Inflammatory macrophage treated with lipopolysaccharide for 1 hour (primary cell): ENCODE data around the gene BIRC3.

Experiments used
- DNase-seq, 2 donors: peaks; one replicate each; pipeline ENCODE4 v3.0.0-alpha.2; 2020 to 2022

BIRC3 gene

DNA sequence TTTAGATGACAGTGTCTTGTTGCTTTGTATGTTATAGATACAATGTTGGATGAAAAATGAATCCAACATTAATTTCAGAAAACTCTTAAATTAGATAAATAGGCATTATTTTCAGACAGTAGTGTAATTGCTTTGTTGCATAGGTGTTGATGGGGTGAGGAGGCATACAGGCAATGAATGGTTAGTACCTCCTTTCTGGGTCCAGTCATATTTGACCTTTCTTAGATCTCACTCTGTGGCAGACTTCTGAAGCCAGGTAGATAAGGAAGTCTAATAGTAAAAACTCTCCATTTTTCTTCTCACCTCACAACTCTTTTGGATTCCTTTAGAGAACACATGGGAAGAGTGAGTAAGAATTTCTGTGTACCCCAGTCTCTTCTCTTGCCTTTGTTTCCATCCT lies 61.5 kb downstream of the BIRC3 start:
- no peak for DNase-seq

DNA sequence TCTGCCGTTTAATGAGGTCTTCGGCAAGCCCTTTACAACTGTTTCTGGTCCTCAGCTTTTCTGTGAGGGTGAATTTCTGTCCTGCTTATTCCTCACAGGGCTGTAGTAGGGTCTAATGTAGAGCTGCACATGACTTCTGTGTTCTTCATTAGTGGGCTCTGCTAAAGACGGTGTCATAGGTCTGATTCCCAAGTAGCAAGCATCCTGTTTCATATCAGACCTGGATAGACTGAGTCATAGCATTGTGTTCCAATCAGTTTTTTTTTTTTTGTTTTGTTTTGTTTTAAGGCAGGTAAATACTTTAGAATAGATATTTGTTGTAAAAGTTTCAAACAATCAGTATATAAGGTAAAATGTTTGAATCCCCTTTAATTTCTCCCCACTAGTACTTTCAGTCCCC lies 65.1 kb downstream of the BIRC3 start:
- no peak for DNase-seq

DNA sequence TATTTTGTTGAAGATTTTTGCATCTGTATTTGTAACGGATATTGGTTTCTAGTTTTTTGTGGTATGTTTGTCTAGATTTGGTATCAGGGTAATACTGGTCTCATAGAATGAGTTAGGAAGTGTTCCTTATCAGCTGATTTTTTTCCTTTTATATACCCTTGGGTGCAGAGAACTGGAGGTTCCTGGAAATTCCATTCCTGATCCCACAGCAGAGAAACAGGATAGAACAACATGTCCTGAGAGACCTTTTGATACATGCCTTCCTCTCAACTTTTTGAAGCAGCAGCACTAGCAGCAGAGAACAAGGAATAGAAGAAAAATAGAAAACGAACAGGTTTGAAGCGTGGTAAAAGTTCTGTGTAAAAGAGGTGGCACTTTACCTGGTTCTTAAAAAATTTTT lies 66.6 kb downstream of the BIRC3 start:
- DNase-seq: no peak

DNA sequence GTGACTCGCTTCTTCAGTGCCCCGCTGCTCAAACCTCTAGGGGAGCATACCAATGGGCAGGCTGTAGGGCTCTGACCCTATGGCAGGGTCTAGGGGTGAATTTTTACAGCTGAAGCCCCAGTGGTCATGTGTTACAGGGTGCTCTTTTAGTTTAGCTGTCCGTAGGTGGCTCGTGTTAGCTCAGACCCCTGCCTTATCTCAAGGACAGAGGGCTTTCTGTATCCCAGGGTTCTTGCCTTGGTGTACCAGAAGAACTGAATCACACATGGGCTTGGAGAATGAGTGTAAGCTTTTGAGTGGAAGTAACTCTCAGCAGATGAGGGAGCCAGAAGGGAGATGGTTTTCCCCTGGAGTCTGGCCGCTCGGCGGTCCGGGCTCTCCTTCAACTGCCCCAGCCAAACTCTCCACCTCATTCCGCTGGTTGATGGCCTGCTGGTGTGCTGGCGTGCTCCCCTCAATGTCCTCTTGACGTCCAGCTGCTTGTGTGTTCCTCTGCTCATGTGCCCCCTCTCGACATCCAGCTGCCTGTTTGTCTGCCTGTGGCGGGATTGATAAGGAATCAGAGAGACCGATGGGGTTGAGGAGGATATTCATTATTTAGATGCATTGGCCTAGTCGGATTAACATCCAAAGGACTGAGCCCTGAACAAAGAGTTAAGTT lies 67.3 kb downstream of the BIRC3 start:
- DNase-seq: no peak

DNA sequence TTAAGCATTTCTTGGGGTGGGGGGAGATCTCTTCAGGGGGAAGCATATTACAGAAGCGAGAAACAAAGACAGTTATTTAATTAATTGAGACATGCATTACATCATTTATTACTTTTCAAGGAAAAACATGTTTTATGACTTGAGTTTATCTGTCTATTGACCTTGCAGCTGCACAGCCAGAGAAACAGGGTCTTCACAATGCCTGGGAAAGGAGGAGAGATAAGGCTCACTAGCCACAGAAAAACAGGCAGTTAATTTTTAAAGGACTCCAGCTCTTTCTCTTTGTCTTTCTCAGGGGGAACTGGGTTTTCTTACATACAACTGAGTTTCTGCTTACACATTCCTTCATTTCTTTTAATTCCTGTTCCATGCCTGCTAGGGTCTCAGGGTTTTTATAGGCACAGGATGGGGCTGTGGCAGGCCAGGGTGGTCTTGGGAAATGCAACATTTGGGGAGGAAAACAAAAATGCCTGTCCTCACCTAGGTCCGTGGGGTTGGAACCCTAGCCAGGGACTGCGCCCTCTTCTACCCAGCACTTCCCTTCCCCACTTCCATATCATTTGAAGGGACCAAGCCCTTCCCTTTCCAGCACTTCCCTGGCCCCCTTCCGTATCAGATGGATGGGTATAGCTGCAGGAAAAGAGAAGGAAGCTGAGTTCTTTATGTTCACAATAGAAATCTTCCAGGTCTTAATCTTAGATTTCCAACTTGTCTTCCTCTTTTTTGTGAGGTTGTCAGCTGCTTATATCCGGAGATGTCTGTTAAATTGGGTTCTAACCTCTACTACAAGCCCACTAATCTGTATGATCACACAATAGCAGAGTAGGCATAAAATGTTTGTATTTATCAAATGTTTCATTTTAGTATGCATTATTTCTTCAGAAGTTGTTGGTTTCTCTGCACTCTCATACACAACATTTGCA lies 68.1 kb downstream of the BIRC3 start:
- no peak for DNase-seq

DNA sequence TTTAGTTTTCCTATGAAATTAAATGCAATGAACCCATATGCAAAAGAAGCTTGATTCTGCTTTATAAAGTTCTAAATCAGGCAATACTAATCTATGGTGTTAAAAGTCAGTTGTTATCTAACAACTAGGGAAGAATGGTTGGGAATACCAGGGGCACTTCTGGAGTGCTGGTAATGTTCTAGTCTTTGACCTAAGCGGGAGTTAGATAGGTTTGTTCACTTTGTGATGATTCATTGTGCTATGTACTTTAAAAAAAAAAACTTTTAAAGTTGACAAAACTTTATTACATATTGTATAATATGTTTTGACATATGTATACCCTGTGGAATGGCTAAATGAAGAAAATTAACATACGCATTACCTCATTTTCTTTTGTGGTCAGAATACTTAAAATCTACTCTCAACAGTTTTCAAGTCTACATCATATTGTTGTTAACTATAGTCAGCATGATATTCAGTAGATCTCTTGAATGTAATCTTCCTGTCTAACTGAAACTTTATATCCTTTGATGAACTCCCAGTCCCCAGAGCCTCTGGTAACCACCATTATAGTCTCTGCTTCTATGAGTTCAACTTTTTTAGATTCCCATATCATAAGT lies 69.0 kb downstream of the BIRC3 start:
- no peak for DNase-seq

DNA sequence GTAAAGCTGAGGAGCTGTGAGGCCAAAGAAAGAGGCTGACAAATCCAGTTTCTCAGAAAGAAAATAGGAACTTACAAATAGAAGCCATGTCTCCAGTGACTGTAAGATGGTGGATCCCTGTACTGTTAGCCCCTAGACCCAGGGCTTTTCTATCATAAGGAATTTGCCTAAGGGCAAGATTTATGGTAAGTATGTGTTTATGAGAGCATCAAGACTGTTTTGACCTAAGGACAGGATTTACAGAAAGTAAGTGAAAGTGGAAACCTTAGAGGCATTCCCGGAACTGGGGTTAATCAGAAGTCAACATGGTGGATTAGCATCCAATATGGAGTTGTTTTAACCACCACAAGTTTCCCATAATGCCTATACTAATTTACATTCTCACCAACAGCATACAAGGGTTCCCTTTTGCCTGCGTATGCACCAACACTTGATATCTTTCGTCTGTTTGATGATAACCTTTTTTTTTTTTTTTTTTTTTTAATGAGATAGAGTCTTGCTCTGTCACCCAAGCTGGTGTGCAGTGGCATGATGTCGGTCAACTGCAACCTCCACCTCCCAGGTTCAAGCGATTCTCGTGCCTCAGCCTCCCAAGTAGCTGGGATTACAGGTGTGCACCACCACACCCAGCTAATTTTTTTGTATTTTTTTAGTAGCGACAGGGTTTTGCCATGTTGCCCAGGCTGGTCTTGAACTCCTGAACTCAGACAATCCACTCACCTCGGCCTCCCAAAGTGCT lies 69.9 kb downstream of the BIRC3 start:
- DNase-seq: no peak
